HEK293 (cell line): ENCODE measurements around the gene CSMD2.

ENCODE experiments used
- CTCF ChIA-PET: fragments of 350-600 bp; formaldehyde crosslinking; extraction: SDS; loops from one replicate; lab custom pipeline; 2021; ENCODE audit warnings: antibody characterized with exemption; lab: Yijun Ruan, JAX
- POLR2A ChIA-PET: fragments of 300-600 bp; formaldehyde crosslinking; extraction: SDS; loops from one replicate; lab custom pipeline; 2020; ENCODE audit warnings: antibody characterized with exemption, inconsistent platforms; lab: Yijun Ruan, JAX
- H3K27ac ChIP-seq: fragments of 200-500 bp; sonication (Bioruptor generic); 2 replicates; pipeline ENCODE4 v1.5.1; 2014; ENCODE audit warnings: low read depth, low read length, control low read depth, inconsistent platforms; ENCODE audit errors: extremely low read depth
- H3K36me3 ChIP-seq, 2 experiments: fragments of 200-500 bp in 1 of 2; sonication (Bioruptor generic) in 1 of 2; 1 replicate in 1 of 2; 2 replicates in 1 of 2; pipeline ENCODE4 v1.5.1; 2014 to 2017; ENCODE audit warnings: inconsistent platforms in 2 of 2, low read length in 2 of 2; ENCODE audit not compliant: control insufficient read depth in 2 of 2, insufficient read depth in 1 of 2
- H3K4me1 ChIP-seq: fragments of 200-500 bp; sonication (Bioruptor generic); 2 replicates; pipeline ENCODE4 v1.5.1; 2014; ENCODE audit warnings: mild to moderate bottlenecking, low read length, inconsistent platforms; ENCODE audit not compliant: control insufficient read depth, insufficient read depth
- H3K4me3 ChIP-seq: 2 replicates; pipeline ENCODE4 v1.5.1; 2011; ENCODE audit warnings: low read depth, mild to moderate bottlenecking, control low read depth, low read length, moderate library complexity
- H3K9me3 ChIP-seq: fragments of 200-500 bp; sonication (Bioruptor generic); 2 replicates; pipeline ENCODE4 v1.5.1; 2014; ENCODE audit warnings: low read depth, low read length, inconsistent platforms; ENCODE audit not compliant: control insufficient read depth, insufficient read depth
- HIC1 ChIP-seq: fragments of 450-650 bp; formaldehyde crosslinking; IDR thresholded peaks from 2 replicates; pipeline ENCODE4 v1.5.1; 2016; ENCODE audit warnings: missing biosample characterization, missing genetic modification characterization
- HOXA7 ChIP-seq: sonication (generic); formaldehyde crosslinking; IDR thresholded peaks from 2 replicates; pipeline ENCODE4 v1.8.1; 2022; ENCODE audit warnings: missing genetic modification reagents, borderline replicate concordance
- KLF7 ChIP-seq: fragments of 450-650 bp; formaldehyde crosslinking; IDR thresholded peaks from 2 replicates; pipeline ENCODE4 v1.5.1; 2016; ENCODE audit warnings: missing biosample characterization, missing genetic modification characterization, borderline replicate concordance
- SP2 ChIP-seq: fragments of 450-650 bp; formaldehyde crosslinking; IDR thresholded peaks from 2 replicates; pipeline ENCODE4 v1.5.1; 2016; ENCODE audit warnings: missing biosample characterization, missing genetic modification characterization
- TCF7L2 ChIP-seq: IDR thresholded peaks from 2 replicates; pipeline ENCODE4 v1.6.1; 2011; ENCODE audit warnings: low read depth, mild to moderate bottlenecking, inconsistent platforms, low read length, moderate library complexity, borderline replicate concordance
- WT1 ChIP-seq: fragments of 450-650 bp; formaldehyde crosslinking; IDR thresholded peaks from 2 replicates; pipeline ENCODE4 v1.5.1; 2016; ENCODE audit warnings: missing biosample characterization, missing genetic modification characterization
- YY1 ChIP-seq: fragments of 450-650 bp; formaldehyde crosslinking; IDR thresholded peaks from 2 replicates; pipeline ENCODE4 v1.5.1; 2018; ENCODE audit warnings: missing biosample characterization, missing genetic modification characterization
- ZBTB21 ChIP-seq: fragments of 450-650 bp; formaldehyde crosslinking; IDR thresholded peaks from 2 replicates; pipeline ENCODE4 v1.5.1; 2017; ENCODE audit warnings: missing biosample characterization, missing genetic modification characterization
- ZBTB7A ChIP-seq: fragments of 450-650 bp; formaldehyde crosslinking; IDR thresholded peaks from 2 replicates; pipeline ENCODE4 v1.5.1; 2016; ENCODE audit warnings: low read depth, missing biosample characterization, missing genetic modification characterization
- ZNF10 ChIP-seq: fragments of 450-650 bp; formaldehyde crosslinking; IDR thresholded peaks from 2 replicates; pipeline ENCODE4 v1.5.1; 2017; ENCODE audit warnings: missing biosample characterization, missing genetic modification characterization
- ZNF133 ChIP-seq: fragments of 450-650 bp; formaldehyde crosslinking; IDR thresholded peaks from 2 replicates; pipeline ENCODE4 v1.5.1; 2016; ENCODE audit warnings: missing biosample characterization, missing genetic modification characterization
- ZNF174 ChIP-seq: fragments of 450-650 bp; formaldehyde crosslinking; IDR thresholded peaks from 2 replicates; pipeline ENCODE4 v1.5.0; 2017; ENCODE audit warnings: missing biosample characterization, mild to moderate bottlenecking, missing genetic modification characterization
- ZNF18 ChIP-seq: fragments of 450-650 bp; formaldehyde crosslinking; IDR thresholded peaks from 2 replicates; pipeline ENCODE4 v1.5.1; 2016; ENCODE audit warnings: missing biosample characterization, missing genetic modification characterization
- ZNF335 ChIP-seq: fragments of 450-650 bp; formaldehyde crosslinking; conservative IDR thresholded peaks from 2 replicates; pipeline ENCODE4 v1.5.1; 2016; ENCODE audit warnings: missing biosample characterization, missing genetic modification characterization
- ZNF600 ChIP-seq: fragments of 450-650 bp; formaldehyde crosslinking; IDR thresholded peaks from 2 replicates; pipeline ENCODE4 v1.5.1; 2016; ENCODE audit warnings: missing biosample characterization, missing genetic modification characterization
- ZNF654 ChIP-seq: fragments of 450-650 bp; formaldehyde crosslinking; IDR thresholded peaks from 2 replicates; pipeline ENCODE4 v1.5.1; 2016; ENCODE audit warnings: low read depth, missing biosample characterization, missing genetic modification characterization
- ZNF704 ChIP-seq: fragments of 450-650 bp; formaldehyde crosslinking; IDR thresholded peaks from 2 replicates; pipeline ENCODE4 v1.5.1; 2016; ENCODE audit warnings: missing biosample characterization, missing genetic modification characterization
- ZNF747 ChIP-seq: fragments of 450-650 bp; formaldehyde crosslinking; IDR thresholded peaks from 2 replicates; pipeline ENCODE4 v1.5.1; 2016; ENCODE audit warnings: missing biosample characterization, missing genetic modification characterization
- ZNF785 ChIP-seq: fragments of 450-650 bp; formaldehyde crosslinking; IDR thresholded peaks from 2 replicates; pipeline ENCODE4 v1.5.1; 2016; ENCODE audit warnings: missing biosample characterization, missing genetic modification characterization
- TF ChIP-seq, protein P1 (sequence below): fragments of 450-650 bp; formaldehyde crosslinking; IDR thresholded peaks from 2 replicates; pipeline ENCODE4 v1.5.1; 2016; ENCODE audit warnings: missing biosample characterization, missing genetic modification characterization
- TF ChIP-seq, protein P2 (sequence below): fragments of 450-650 bp; formaldehyde crosslinking; IDR thresholded peaks from 2 replicates; pipeline ENCODE4 v1.5.1; 2016; ENCODE audit warnings: missing biosample characterization, missing genetic modification characterization

The CSMD2 gene

GRCh38 chr1:33516891-33517567 is 648.0 kb downstream of the CSMD2 start (continued):
- TF ChIP-seq, protein P1, sequence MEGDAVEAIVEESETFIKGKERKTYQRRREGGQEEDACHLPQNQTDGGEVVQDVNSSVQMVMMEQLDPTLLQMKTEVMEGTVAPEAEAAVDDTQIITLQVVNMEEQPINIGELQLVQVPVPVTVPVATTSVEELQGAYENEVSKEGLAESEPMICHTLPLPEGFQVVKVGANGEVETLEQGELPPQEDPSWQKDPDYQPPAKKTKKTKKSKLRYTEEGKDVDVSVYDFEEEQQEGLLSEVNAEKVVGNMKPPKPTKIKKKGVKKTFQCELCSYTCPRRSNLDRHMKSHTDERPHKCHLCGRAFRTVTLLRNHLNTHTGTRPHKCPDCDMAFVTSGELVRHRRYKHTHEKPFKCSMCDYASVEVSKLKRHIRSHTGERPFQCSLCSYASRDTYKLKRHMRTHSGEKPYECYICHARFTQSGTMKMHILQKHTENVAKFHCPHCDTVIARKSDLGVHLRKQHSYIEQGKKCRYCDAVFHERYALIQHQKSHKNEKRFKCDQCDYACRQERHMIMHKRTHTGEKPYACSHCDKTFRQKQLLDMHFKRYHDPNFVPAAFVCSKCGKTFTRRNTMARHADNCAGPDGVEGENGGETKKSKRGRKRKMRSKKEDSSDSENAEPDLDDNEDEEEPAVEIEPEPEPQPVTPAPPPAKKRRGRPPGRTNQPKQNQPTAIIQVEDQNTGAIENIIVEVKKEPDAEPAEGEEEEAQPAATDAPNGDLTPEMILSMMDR = no peak
- TF ChIP-seq YY1 (tag by site-specific recombination) (no peak), TCF7L2 (no peak), SP2 (tag by site-specific recombination) (no peak), ZNF10 (no peak), HOXA7 (no peak)

- POLR2A ChIA-PET = no interaction called here
- Histone ChIP-seq H3K4me1 (no peaks in the 10 kb centered on the region), H3K9me3 (no peaks in the 10 kb centered on the region), H3K36me3 (no peaks in the 10 kb centered on the region), H3K4me3 (no peak overlapping the region), H3K27ac (no peak overlapping the region)
- TF ChIP-seq ZNF133 (tag by site-specific recombination) (no peak), ZNF747 (tag by site-specific recombination) (no peak), ZNF174 (no peak), ZNF10 (no peak), WT1 (no peak), ZNF18 (tag by site-specific recombination) (no peak), ZBTB21 (tag by site-specific recombination) (no peak)
- TF ChIP-seq, protein P2, sequence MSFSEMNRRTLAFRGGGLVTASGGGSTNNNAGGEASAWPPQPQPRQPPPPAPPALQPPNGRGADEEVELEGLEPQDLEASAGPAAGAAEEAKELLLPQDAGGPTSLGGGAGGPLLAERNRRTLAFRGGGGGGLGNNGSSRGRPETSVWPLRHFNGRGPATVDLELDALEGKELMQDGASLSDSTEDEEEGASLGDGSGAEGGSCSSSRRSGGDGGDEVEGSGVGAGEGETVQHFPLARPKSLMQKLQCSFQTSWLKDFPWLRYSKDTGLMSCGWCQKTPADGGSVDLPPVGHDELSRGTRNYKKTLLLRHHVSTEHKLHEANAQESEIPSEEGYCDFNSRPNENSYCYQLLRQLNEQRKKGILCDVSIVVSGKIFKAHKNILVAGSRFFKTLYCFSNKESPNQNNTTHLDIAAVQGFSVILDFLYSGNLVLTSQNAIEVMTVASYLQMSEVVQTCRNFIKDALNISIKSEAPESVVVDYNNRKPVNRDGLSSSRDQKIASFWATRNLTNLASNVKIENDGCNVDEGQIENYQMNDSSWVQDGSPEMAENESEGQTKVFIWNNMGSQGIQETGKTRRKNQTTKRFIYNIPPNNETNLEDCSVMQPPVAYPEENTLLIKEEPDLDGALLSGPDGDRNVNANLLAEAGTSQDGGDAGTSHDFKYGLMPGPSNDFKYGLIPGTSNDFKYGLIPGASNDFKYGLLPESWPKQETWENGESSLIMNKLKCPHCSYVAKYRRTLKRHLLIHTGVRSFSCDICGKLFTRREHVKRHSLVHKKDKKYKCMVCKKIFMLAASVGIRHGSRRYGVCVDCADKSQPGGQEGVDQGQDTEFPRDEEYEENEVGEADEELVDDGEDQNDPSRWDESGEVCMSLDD = no peak
- TF ChIP-seq, protein P1 = no peak
- CTCF ChIA-PET = no interaction called here
Observed at GRCh38 chr1:33516428-33516827, 648.6 kb downstream of the CSMD2 start.

DNA sequence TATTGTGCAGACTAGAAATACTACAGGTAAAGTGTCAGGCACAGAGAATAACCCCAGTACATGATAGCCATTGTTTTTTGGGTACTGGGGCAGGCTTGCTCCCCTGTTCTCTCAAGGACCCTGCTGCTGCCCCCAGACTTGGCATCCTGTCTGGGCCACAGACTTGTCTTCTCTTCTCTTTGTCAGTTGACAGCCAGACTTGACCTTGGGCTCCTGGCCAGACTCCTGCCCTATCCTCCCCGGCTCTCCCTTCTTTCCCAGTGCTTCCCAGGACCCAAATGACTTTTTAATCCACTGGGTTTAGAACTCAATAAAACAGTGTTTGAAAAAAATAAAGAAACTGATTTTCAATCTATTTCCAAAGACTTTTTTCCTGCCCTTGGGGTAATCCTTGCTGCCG is 649.4 kb downstream of the CSMD2 start:
- Histone ChIP-seq H3K9me3 (no peaks in the 10 kb centered on the region), H3K36me3 (no peaks in the 10 kb centered on the region), H3K27ac (no peak overlapping the region), H3K4me3 (no peak overlapping the region), H3K4me1 (no peaks in the 10 kb centered on the region)
- CTCF ChIA-PET = no interaction called here
- POLR2A ChIA-PET = no interaction called here
- TF ChIP-seq ZNF335 (no peak), HIC1 (tag by site-specific recombination) (no peak), ZBTB7A (tag by site-specific recombination) (no peak), KLF7 (no peak), ZNF785 (tag by site-specific recombination) (no peak), ZNF600 (tag by site-specific recombination) (no peak), ZNF704 (tag by site-specific recombination) (no peak), ZNF654 (tag by site-specific recombination) (no peak)
